Measurements from ENCODE around the gene POLR1G.
"Not testable (repeated sequence)": the region's sequence is repeated elsewhere in the genome, so short reads cannot be mapped to it uniquely, and the experiment has no call there.

Gene POLR1G

GRCh38 chr19:45395821-45396617 is 10.4 kb upstream of the POLR1G start:
- no peak for DNase-seq (ENCODE audit: low read depth in 2 of 3, low spot score in 2 of 3)

- DNase-seq (ENCODE audit: low read depth in 2 of 3, low spot score in 2 of 3), result no peak
These were observed 6.3 kb upstream of the POLR1G start for GRCh38 chr19:45400192-45400591.

GRCh38 chr19:45401815-45402214 is 4.6 kb upstream of the POLR1G start:
- no peak for DNase-seq (ENCODE audit: low read depth in 2 of 3, low spot score in 2 of 3)

GRCh38 chr19:45402298-45403061 is 4.0 kb upstream of the POLR1G start:
- DNase-seq (ENCODE audit: low read depth in 2 of 3, low spot score in 2 of 3), result no peak

- no peak for DNase-seq (ENCODE audit: low read depth in 2 of 3, low spot score in 2 of 3)
These were observed 3.2 kb upstream of the POLR1G start for GRCh38 chr19:45403272-45403671.

GRCh38 chr19:45403781-45404556 is 2.5 kb upstream of the POLR1G start:
- peak; percentile 31 to 68 (median 44) for DNase-seq (ENCODE audit: low read depth in 2 of 3, low spot score in 2 of 3)

GRCh38 chr19:45404557-45405434 is 1.6 kb upstream of the POLR1G start, which contains the start of gene PPP1R13L:
TSS of gene PPP1R13L (minus strand) at chr19:45405069. CDS start at chr19:45398318, 6,751 bp downstream.
- DNase-seq (ENCODE audit: low read depth in 2 of 3, low spot score in 2 of 3), result no peak

GRCh38 chr19:45405435-45406225 is 814 bp upstream of the POLR1G start:
- peak; percentile 57 to 76 (median 68) for DNase-seq (ENCODE audit: low read depth in 2 of 3, low spot score in 2 of 3)

GRCh38 chr19:45407091-45407375 is 589 bp downstream of the POLR1G start:
- no peak for DNase-seq (ENCODE audit: low read depth in 2 of 3, low spot score in 2 of 3)

GRCh38 chr19:45407585-45407984 is 1.1 kb downstream of the POLR1G start:
- not testable (repeated sequence) for DNase-seq (ENCODE audit: low read depth in 2 of 3, low spot score in 2 of 3)

GRCh38 chr19:45408121-45408520 is 1.7 kb downstream of the POLR1G start:
- DNase-seq (ENCODE audit: low read depth in 2 of 3, low spot score in 2 of 3), result no peak

- no peak for DNase-seq (ENCODE audit: low read depth in 2 of 3, low spot score in 2 of 3)
These were observed 2.5 kb downstream of the POLR1G start for GRCh38 chr19:45408830-45409556.

GRCh38 chr19:45409557-45409920 is 3.1 kb downstream of the POLR1G start:
- no peak for DNase-seq (ENCODE audit: low read depth in 2 of 3, low spot score in 2 of 3)

- not testable (repeated sequence) for DNase-seq (ENCODE audit: low read depth in 2 of 3, low spot score in 2 of 3)
These were observed 3.9 kb downstream of the POLR1G start for GRCh38 chr19:45410330-45410729.

GRCh38 chr19:45413497-45413896 is 7.1 kb downstream of the POLR1G start:
- DNase-seq (ENCODE audit: low read depth in 2 of 3, low spot score in 2 of 3), result no peak

- DNase-seq (ENCODE audit: low read depth in 2 of 3, low spot score in 2 of 3), result no peak
These were observed 8.0 kb downstream of the POLR1G start for GRCh38 chr19:45414468-45414867.

GRCh38 chr19:45417151-45417550 is 10.7 kb downstream of the POLR1G start:
- no peak for DNase-seq (ENCODE audit: low read depth in 2 of 3, low spot score in 2 of 3)

GRCh38 chr19:45418802-45419201 is 12.4 kb downstream of the POLR1G start:
- DNase-seq (ENCODE audit: low read depth in 2 of 3, low spot score in 2 of 3), result no peak

- no peak for DNase-seq (ENCODE audit: low read depth in 2 of 3, low spot score in 2 of 3)
These were observed 13.0 kb downstream of the POLR1G start for GRCh38 chr19:45419396-45419795.
